Fibroblast of lung (primary cell): Measurements from ENCODE around the gene CC2D2A. TPM values are rescaled to one million over a fixed set of nuclear protein-coding genes. Genes with fewer than 3 reads are reported as not detected.

Experiments
- DNase-seq, 2 donors: peaks; one replicate each; pipeline versions ENCODE4 v3.0.0 to v3.0.0-alpha.2; 2010; ENCODE audit warnings: low read depth in 2 of 2
- H2AFZ ChIP-seq: 2 replicates; pipeline ENCODE4 v1.5.1; 2012; ENCODE audit warnings: low read length, control low read depth, inconsistent platforms
- H3K27ac ChIP-seq: 2 replicates; pipeline ENCODE4 v1.5.1; 2011; ENCODE audit warnings: low read length, control low read depth; ENCODE audit not compliant: insufficient read depth
- H3K27me3 ChIP-seq: 2 replicates; pipeline ENCODE4 v1.5.1; 2011; ENCODE audit warnings: mild to moderate bottlenecking, low read length; ENCODE audit not compliant: control insufficient read depth, insufficient read depth
- H3K36me3 ChIP-seq: 2 replicates; pipeline ENCODE4 v1.5.1; 2011; ENCODE audit warnings: low read length; ENCODE audit not compliant: control insufficient read depth, insufficient read depth
- H3K4me1 ChIP-seq: 2 replicates; pipeline ENCODE4 v1.5.1; 2011; ENCODE audit warnings: low read length; ENCODE audit not compliant: control insufficient read depth, insufficient read depth; ENCODE audit errors: extremely low read depth
- H3K4me2 ChIP-seq: 2 replicates; pipeline ENCODE4 v1.5.1; 2011; ENCODE audit warnings: low read length, control low read depth; ENCODE audit not compliant: insufficient read depth; ENCODE audit errors: extremely low read depth
- H3K4me3 ChIP-seq, 4 experiments: fragments of 200-600 bp in 1 of 4; sonication (generic) in 1 of 4; replicated peaks in 1 of 4; 2 replicates each; pipeline ENCODE4 v1.5.1; 2011 to 2016; ENCODE audit warnings: low read length in 4 of 4, low read depth in 3 of 4, mild to moderate bottlenecking in 3 of 4, control low read depth in 2 of 4, inconsistent platforms in 1 of 4, mixed read lengths in 1 of 4; ENCODE audit not compliant: insufficient read depth in 1 of 4; ENCODE audit errors: control extremely low read depth in 1 of 4
- H3K79me2 ChIP-seq: 2 replicates; pipeline ENCODE4 v1.5.1; 2012; ENCODE audit warnings: mild to moderate bottlenecking, low read length, inconsistent platforms; ENCODE audit not compliant: control insufficient read depth, insufficient read depth
- H3K9ac ChIP-seq: 2 replicates; pipeline ENCODE4 v1.5.1; 2011; ENCODE audit warnings: mild to moderate bottlenecking, low read length, control low read depth; ENCODE audit not compliant: insufficient read depth
- H3K9me3 ChIP-seq: 2 replicates; pipeline ENCODE4 v1.5.1; 2012; ENCODE audit warnings: low read depth, low read length; ENCODE audit not compliant: control insufficient read depth, insufficient read depth
- H4K20me1 ChIP-seq: 2 replicates; pipeline ENCODE4 v1.5.1; 2011; ENCODE audit warnings: low read length; ENCODE audit not compliant: control insufficient read depth, insufficient read depth; ENCODE audit errors: extremely low read depth
- EZH2 ChIP-seq: IDR thresholded peaks from 2 replicates; pipeline ENCODE4 v1.5.1; 2012; ENCODE audit warnings: low read length, control low read depth, mild to moderate bottlenecking; ENCODE audit errors: missing control alignments
- polyA plus RNA-seq, 2 donors: library from polyadenylated mRNA; depleted of rRNA in 1 of 2; stranded (reverse) in 1 of 2; unstranded in 1 of 2; fragments of >200 nt; gene quantifications; 2 replicates each; pipeline ENCODE4 v1.2.1, GENCODE V29; 2011 to 2012; ENCODE audit warnings: missing spikeins in 1 of 2
- total RNA-seq: library from RNA; depleted of rRNA; stranded (reverse); fragments of >200 nt; gene quantifications from 2 replicates; pipeline ENCODE4 v1.2.1, GENCODE V29; 2014
- TF ChIP-seq, protein P1 (sequence below), 2 donors: IDR thresholded peaks in 1 of 2; conservative IDR thresholded peaks in 1 of 2; 1 replicate in 1 of 2; 2 replicates in 1 of 2; pipeline ENCODE4 v1.5.1; 2011 to 2012; ENCODE audit warnings: low read length in 2 of 2, control low read depth in 1 of 2, inconsistent platforms in 1 of 2, low read depth in 1 of 2, mild to moderate bottlenecking in 1 of 2

The CC2D2A gene
- total and polyA plus RNA-seq, 2 donors (not counting 1 experiment from before 2014, with no cell fraction given), result 30.9 to 41.6 TPM

DNA sequence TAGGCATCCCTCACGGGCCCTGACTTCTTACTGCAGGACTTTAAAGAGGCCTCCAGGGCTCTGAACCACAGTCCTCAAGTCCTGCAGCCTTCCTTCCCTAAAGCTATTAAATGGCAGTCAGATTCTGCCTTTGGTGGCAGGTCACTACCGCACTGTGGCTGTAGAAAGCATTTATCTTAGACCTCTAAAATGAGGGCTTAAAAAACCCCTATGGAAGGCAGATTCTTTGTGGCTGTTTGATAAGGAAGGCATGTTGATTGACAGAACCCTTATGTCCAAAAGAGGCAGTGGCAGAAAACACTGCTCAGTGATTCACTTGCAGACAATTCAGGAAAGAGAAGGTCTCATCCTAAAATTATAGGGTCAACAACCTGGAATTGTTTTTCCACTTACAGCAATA is 106.3 kb downstream of the CC2D2A start:
- Histone ChIP-seq H3K4me2 (no peak overlapping the region), H4K20me1 (no peaks in the 10 kb centered on the region), H3K27me3 (no peaks in the 10 kb centered on the region), H2AFZ (no peak overlapping the region), H3K4me3 (no peak overlapping the region), H3K36me3 (no peaks in the 10 kb centered on the region), H3K9me3 (no peaks in the 10 kb centered on the region), H3K9ac (no peak overlapping the region), H3K79me2 (no peaks in the 10 kb centered on the region), H3K4me1 (no peaks in the 10 kb centered on the region), H3K27ac (no peak overlapping the region)
- peak in 1 of 2 donors; percentile 36 for DNase-seq
- no peak for TF ChIP-seq EZH2
- TF ChIP-seq, protein P1, sequence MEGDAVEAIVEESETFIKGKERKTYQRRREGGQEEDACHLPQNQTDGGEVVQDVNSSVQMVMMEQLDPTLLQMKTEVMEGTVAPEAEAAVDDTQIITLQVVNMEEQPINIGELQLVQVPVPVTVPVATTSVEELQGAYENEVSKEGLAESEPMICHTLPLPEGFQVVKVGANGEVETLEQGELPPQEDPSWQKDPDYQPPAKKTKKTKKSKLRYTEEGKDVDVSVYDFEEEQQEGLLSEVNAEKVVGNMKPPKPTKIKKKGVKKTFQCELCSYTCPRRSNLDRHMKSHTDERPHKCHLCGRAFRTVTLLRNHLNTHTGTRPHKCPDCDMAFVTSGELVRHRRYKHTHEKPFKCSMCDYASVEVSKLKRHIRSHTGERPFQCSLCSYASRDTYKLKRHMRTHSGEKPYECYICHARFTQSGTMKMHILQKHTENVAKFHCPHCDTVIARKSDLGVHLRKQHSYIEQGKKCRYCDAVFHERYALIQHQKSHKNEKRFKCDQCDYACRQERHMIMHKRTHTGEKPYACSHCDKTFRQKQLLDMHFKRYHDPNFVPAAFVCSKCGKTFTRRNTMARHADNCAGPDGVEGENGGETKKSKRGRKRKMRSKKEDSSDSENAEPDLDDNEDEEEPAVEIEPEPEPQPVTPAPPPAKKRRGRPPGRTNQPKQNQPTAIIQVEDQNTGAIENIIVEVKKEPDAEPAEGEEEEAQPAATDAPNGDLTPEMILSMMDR (conservative IDR thresholded peaks at IDR 0.05 in 1 of 2, IDR thresholded peaks at IDR 0.05 in 1 of 2; ENCODE audit: low read depth in 1 of 2, low read length in 2 of 2), result no peak

DNA sequence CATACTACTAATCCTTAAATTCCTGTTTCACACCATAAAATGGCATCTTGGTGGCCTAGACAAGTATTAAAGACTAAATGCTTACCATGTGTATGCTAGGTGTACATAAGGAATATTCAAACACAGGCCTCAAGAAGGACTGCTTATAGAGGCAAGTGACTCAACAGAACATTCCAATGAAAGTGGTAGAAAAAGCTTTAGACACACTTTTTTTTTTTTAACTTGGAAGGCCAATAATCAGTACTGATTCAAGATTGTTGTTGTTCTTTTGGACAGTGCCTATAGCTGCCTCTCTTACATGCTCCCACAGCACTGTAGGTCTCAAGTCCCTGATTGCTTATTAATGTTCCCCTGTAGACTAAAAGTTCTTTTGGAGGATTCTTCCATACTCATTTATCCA is 107.8 kb downstream of the CC2D2A start:
- TF ChIP-seq, protein P1 (conservative IDR thresholded peaks at IDR 0.05 in 1 of 2, IDR thresholded peaks at IDR 0.05 in 1 of 2; ENCODE audit: low read depth in 1 of 2, low read length in 2 of 2), result no peak
- TF ChIP-seq EZH2, result no peak
- no peak overlapping the region for H3K4me3 ChIP-seq
- no peaks in the 10 kb centered on the region for H3K4me1 ChIP-seq
- no peak overlapping the region for H3K9ac ChIP-seq
- H3K79me2 ChIP-seq, result no peaks in the 10 kb centered on the region
- H3K9me3 ChIP-seq, result no peaks in the 10 kb centered on the region
- no peaks in the 10 kb centered on the region for H3K27me3 ChIP-seq
- no peaks in the 10 kb centered on the region for H4K20me1 ChIP-seq
- no peaks in the 10 kb centered on the region for H3K36me3 ChIP-seq
- H3K4me2 ChIP-seq, result no peak overlapping the region
- DNase-seq, result peak in 1 of 2 donors; percentile 59
- H3K27ac ChIP-seq, result no peak overlapping the region
- no peak overlapping the region for H2AFZ ChIP-seq

DNA sequence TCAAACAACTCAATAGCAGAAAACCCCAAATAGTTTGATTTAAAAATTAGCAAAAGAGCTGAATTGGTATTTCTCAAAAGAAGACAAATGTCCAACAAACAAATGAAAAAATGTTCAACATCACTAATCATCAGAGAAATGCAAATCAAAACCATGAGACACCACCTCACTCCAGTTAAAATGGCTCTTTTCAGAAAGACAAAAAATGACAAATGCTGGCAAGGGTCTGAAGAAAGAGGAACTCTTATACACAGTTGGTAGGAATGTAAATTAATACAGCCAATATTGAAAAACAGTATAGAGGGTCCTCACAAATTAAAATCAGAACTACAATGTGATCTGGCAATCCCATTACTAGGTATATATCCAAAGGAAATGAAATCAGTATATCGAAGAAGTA is 115.1 kb downstream of the CC2D2A start:
- Histone ChIP-seq H3K79me2 (no peaks in the 10 kb centered on the region), H3K4me2 (no peak overlapping the region), H3K27ac (no peak overlapping the region), H3K9ac (no peak overlapping the region), H2AFZ (no peak overlapping the region), H3K4me1 (no peaks in the 10 kb centered on the region), H3K4me3 (no peak overlapping the region), H3K9me3 (no peaks in the 10 kb centered on the region), H4K20me1 (no peaks in the 10 kb centered on the region), H3K27me3 (no peaks in the 10 kb centered on the region), H3K36me3 (no peaks in the 10 kb centered on the region)
- DNase-seq, result no peak
- TF ChIP-seq EZH2, result no peak
- TF ChIP-seq, protein P1 (conservative IDR thresholded peaks at IDR 0.05 in 1 of 2, IDR thresholded peaks at IDR 0.05 in 1 of 2; ENCODE audit: low read depth in 1 of 2, low read length in 2 of 2), result no peak
